Ramos (cell line): Measurements from ENCODE around the gene MRPL14.

Source experiments
- in situ Hi-C: fragments of 300-500 bp; cut with MboI; formaldehyde crosslinking; loops from one replicate; pipeline ENCODE4 v1.14.3; 2022; ENCODE audit warnings: low sequenced_read_pairs; ENCODE audit not compliant: unreplicated experiment

The MRPL14 gene

DNA sequence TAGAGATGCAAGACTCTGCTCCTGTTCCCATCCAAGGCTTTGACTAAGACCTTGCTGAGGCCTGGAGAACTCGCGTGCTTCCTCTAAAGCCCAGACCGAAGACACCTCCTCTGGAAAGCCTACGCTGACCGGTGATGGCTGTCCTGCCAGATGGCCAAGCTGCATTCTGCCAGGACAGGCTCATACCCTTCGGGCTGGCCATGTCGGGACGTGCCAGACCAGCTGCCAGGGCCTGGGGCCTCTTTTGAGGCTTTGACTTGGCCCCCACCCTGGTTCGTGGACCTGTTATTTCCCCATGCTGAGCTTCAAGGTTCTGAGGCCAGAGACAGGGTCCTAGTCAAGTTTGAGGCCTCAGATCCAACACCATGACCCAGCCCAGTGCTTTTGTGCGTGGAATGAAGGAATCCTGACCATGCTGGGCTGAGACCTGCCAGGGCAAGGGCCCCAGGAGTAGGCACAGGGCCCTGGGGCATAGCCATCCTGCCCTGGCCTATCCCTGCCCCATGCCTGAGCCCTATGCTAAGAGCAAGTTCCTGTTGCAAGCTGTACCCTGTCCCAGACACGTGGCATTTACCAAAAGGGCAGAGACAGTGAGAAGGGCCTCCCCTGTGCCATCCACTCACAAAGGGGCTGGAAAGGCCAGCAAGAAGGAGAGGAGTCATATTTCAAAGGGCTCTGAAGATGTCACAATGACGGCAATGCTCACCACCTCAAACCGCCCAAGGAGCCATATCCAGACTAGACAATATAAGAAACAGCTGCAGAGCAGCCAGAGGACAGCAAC, 42.8 kb downstream of the MRPL14 start:
- in situ Hi-C loops: loop anchor here (5.0 to 10.0 kb wide), 2 partner anchors 68 to 420 kb away; no protein-coding TSS in a partner anchor

DNA sequence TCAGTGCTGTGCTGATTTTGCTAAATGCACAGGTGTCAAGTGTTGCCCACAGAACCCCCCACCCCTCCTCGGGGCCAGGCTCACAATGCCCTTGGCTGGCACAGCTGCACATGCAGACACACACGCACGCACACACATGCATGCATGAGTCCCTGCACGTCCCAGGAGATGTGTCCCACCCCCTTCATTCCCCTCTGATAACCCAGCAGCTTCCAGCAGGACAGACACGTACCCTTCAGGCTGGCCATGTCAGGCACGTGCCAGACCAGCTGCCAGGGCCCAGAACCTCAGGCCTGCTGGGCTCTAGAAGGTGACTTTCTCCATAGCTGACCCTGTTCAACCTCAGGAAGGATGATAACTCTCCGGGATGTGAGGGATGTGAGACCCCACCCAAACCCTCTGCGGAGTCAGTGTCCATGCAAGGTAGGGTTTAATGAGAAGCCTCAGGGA, 44.4 kb downstream of the MRPL14 start:
- in situ Hi-C loops: loop anchor here (10.0 kb wide), 1 partner anchor 418 kb away; no protein-coding TSS in a partner anchor

GRCh38 chr6:44081753-44082152, 45.5 kb downstream of the MRPL14 start:
- in situ Hi-C loops: loop anchor here (10.0 kb wide), 1 partner anchor 417 kb away; no protein-coding TSS in a partner anchor

GRCh38 chr6:44080561-44081521, 46.4 kb downstream of the MRPL14 start:
- in situ Hi-C loops: loop anchor here (10.0 kb wide), 1 partner anchor 416 kb away; no protein-coding TSS in a partner anchor

DNA sequence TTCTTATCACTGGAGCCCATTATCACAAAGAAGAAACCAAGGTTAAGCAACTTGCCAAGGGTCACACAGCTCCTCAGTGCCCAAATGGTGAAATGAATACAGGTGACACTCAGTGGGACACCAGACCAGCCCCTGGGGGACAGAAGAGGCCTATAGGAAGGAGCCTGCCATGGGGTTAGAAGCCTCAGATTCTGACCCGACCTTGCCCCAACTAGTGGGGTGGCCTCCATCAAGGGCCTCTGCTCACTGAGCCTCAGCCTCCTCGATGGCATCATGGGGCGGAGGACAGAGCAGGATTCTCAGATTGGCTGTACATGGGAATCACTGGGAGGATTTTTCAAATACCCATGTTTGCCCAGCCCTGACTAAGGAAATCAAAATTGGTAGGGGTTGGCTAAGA, 47.6 kb downstream of the MRPL14 start:
- in situ Hi-C loops: loop anchor here (5.0 to 10.0 kb wide), 2 partner anchors 312 to 415 kb away; no protein-coding TSS in a partner anchor

DNA sequence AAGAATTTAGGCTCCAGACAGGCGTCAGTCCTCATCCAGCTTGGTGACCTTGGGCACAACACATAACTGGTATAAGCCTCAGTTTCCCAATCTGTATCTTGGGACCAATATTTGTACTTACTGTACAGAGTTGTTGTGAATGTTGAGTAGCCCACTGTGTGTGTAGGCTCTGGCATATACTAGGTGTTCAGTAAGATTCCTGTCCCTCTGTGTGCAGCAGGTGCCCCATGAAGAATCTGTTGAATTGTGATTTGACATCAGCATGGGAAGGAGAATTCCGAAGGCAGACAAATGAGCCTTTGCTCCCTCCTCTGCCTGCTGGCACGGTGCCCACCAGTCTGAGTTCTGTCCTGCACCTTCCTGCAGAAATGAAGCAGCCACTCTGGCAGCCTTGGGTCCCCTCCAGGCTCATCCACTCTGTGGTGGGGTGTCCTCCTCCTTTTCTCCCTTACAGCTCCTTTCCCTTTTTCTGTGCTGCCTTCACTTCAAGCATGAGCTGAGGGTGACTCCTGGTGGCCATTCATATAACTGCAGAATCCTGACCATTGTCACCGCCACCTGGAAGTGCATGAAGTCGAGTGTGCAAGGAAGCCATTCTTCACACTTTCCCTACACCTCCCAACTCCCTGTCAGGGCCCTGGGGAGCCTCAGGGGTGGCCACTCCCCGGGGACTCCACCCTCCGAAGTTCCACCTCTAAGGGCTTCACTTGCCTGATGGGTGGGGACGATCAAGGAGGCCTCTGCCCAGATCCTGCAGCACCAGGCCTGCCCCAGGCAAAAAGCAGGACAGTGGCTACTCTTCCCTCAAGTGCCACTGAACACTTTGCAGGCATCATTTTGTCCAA, 48.2 kb downstream of the MRPL14 start:
- in situ Hi-C loops: loop anchor here (5.0 kb wide), 1 partner anchor 312 kb away; no protein-coding TSS in a partner anchor

- in situ Hi-C loops: loop anchor here (5.0 kb wide), 1 partner anchor 311 kb away; no protein-coding TSS in a partner anchor
These were observed 48.9 kb downstream of the MRPL14 start for GRCh38 chr6:44078219-44078826.

DNA sequence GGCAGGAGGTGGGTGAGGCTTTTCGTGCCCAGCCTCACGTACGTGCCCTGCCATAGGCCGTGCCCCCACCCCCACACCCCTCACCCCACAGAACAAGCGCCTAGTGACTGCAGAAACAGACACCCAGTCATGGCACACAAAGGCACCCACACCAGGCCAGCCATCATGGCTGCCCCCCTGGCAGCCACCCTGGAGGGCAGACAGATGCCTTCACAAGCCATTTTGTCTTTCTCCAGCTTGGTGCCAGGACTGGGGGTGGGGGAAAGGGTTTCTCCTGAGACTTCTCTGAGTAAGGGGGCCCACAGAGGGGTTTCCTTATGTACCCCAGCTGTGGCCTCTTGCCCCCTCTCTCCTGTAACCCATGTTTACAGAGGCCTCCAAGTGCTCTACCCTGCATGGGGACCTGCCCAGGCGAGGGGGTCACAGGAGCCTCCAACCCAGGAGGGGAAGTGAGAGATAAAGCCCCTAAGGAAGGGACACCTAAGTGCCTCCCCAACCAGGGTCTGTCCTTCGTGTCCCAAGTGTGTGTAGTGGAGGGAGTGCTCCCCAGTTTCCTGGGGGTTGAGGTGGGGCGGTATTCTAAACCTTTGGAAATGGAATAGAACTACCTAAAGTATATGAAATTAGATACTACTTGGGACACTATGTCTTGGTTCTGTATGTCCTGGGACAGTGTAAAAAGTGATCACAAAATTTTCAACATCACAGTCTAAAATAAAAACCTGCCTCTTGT, 49.9 kb downstream of the MRPL14 start:
- in situ Hi-C loops: loop anchor here (5.0 kb wide), 1 partner anchor 310 kb away; no protein-coding TSS in a partner anchor

- in situ Hi-C loops: loop anchor here (5.0 kb wide), 1 partner anchor 309 kb away; no protein-coding TSS in a partner anchor
These were observed 50.7 kb downstream of the MRPL14 start for GRCh38 chr6:44076356-44077213.

DNA sequence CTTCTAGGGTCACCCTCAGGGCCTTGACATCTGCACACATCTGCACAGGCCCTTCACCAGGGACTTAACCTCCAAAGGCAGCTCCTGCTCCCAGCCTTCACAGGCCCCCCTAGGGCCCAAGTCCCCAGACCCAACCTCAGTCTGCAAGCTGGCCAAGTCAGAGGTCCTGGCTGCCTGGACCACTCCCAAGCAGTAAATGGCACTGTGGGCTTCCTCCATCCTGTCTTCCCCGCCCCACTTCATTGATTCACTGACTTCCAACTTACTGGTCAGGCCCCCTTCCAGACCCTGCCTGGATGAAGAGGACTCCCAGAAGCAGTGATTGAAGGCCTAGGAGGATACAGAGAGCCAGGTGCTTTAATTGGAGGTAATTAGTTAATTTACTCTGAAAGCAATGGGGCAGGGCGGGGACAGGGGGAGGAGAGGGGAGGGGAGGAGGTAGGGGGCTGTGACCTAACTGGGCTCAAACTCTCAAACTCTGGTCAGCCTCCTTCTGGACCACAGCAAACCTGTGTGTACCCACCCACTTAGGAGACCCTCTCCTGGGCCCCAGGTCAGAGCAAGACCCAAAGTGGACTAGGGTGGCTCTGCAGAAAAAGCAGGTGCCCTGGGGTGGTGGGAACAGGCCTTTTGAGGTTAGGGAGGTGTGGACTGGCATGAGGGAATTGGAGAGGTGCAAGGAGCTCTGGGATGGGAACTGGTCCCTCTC, 51.5 kb downstream of the MRPL14 start:
- in situ Hi-C loops: loop anchor here (5.0 kb wide), 1 partner anchor 308 kb away; no protein-coding TSS in a partner anchor

DNA sequence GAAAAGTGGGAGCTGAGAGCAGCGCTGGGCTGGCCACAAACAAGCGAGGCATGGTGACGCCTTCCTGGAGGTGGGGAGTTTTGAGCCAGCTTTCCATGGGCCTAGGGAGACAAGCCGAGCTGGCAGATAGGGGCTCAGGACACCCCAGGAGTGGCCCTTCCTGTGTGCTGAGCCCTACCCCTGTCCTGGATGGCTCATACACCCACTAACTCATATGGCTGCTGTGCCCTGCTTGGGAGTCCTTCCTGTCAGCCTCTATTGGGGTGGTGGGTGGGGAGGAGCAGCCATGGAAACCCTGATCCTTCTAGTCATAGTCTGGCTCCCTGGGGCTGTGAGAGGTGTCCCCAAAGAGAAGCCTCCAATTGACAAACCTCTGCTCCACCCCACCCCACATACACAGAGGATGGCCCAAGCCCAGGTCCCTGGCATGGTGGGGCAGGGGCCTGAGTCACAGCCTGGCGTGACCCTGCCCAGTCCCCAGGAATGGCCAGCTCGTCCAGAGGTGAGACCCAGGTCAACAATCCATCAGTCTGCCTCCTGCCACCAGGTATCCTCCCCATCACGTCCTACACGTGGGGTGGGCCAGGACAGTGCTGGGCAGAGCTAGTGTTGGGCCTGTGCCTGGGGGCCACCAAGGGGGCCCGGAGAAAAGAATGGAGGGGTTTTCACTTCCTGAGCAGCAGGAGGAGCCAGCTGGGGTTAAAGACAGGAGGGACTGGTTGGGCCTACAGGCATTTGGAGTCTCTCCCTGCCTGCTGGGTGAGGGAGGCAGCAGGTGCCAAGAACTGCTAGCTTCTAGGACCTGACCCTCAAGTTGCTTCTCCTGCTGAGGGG, 52.2 kb downstream of the MRPL14 start:
- in situ Hi-C loops: loop anchor here (5.0 kb wide), 1 partner anchor 308 kb away; no protein-coding TSS in a partner anchor

DNA sequence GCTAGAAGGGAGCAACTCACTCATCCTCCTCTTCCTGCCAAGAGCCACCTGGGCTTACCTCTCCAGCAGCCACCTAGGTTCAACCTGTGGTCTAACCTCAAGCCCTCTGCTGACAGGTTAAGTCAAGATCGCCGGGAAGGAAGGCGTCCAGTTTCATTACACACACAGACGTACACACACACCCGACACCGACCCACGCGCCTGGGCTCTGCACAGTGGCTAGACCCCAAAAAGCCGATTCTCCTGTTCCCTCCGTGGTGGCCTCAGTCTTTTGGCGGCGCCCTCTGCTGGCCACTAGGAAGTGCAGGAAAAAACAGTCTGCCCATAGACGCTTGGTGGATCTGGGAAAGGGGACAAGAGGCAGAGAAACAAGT, 52.8 kb downstream of the MRPL14 start:
- in situ Hi-C loops: no loop called here

GRCh38 chr6:44073612-44074438, 53.4 kb downstream of the MRPL14 start:
- in situ Hi-C loops: no loop called here

DNA sequence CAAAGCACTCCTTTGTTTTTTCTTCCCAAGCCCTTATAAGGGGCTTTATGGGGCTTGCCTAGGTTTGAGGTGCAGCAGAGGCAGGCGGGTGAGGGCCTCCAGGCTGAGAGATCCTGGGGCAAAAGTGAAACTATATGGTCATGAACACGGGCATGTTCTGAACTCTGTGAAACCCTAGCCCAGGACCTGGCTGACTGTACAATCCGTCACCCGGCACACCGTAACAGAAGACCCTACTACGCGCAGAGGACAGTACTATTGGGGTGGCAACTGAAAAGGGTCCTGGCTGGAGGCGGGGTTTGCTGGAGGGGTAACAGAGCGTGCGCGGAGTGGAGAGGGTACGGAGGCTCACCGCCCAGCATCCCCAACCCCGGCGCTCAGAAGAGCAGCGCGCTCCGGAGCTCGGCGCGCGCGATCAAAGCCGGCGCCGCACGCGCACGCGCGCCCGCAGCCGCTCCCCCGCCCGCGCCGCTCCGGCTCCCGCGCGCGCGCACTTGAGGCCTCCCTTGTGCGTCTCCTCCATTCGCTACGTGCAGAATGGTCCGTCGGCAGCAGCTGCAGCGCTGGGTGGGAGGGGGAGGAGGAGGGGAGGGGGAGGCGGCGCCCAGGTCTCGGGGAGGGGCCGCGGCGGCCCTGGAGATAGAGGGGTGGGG, 54.2 kb downstream of the MRPL14 start:
- in situ Hi-C loops: no loop called here
